DOHH2 (cell line): ENCODE results near the gene USP48.

Source experiments
- H3F3A ChIP-seq: fragments of 200-600 bp; sonication (generic), shearing (Covaris generic); 2 replicates; pipeline ENCODE4 v1.6.0; 2016; ENCODE audit warnings: antibody characterized with exemption, mild to moderate bottlenecking; ENCODE audit not compliant: control insufficient read depth, insufficient read depth
- H3K27ac ChIP-seq: fragments of 200-600 bp; sonication (generic); 2 replicates; pipeline ENCODE4 v1.5.1; 2014; ENCODE audit warnings: low read depth, mild to moderate bottlenecking, low read length, moderate library complexity
- H3K27me3 ChIP-seq: fragments of 200-600 bp; sonication (generic); 2 replicates; pipeline ENCODE4 v1.6.1; 2014; ENCODE audit warnings: mild to moderate bottlenecking, low read length, mixed read lengths; ENCODE audit not compliant: control insufficient read depth
- H3K36me3 ChIP-seq: fragments of 200-600 bp; sonication (generic); 2 replicates; pipeline ENCODE4 v1.6.1; 2014; ENCODE audit warnings: mild to moderate bottlenecking, low read length, moderate library complexity, mixed read lengths; ENCODE audit not compliant: control insufficient read depth
- H3K4me1 ChIP-seq: fragments of 200-600 bp; sonication (generic); 2 replicates; pipeline ENCODE4 v1.6.1; 2014; ENCODE audit warnings: mild to moderate bottlenecking, low read length, mixed read lengths; ENCODE audit not compliant: control insufficient read depth
- H3K4me2 ChIP-seq: fragments of 200-600 bp; sonication (generic); 2 replicates; pipeline ENCODE4 v1.6.0; 2014; ENCODE audit warnings: mild to moderate bottlenecking, low read length, moderate library complexity
- H3K4me3 ChIP-seq: fragments of 200-600 bp; sonication (generic); 2 replicates; pipeline ENCODE4 v1.5.1; 2014; ENCODE audit warnings: mild to moderate bottlenecking, low read length, mixed read lengths
- H3K79me2 ChIP-seq: fragments of 200-600 bp; sonication (generic); 2 replicates; pipeline ENCODE4 v1.6.1; 2014; ENCODE audit warnings: mild to moderate bottlenecking, low read length, mixed read lengths; ENCODE audit not compliant: control insufficient read depth
- H3K9me2 ChIP-seq: fragments of 200-600 bp; sonication (generic); replicated peaks from 2 replicates; pipeline ENCODE4 v1.6.1; 2014; ENCODE audit warnings: mild to moderate bottlenecking, low read length, mixed read lengths; ENCODE audit not compliant: control insufficient read depth
- H3K9me3 ChIP-seq: fragments of 200-600 bp; sonication (generic); 2 replicates; pipeline ENCODE4 v1.6.1; 2014; ENCODE audit warnings: antibody characterized with exemption, low read length, mixed read lengths; ENCODE audit not compliant: control insufficient read depth, insufficient read depth
- H4K20me1 ChIP-seq: fragments of 200-600 bp; sonication (generic); 2 replicates; pipeline ENCODE4 v1.6.0; 2014; ENCODE audit warnings: low read depth, mild to moderate bottlenecking, antibody characterized with exemption, low read length, moderate library complexity; ENCODE audit not compliant: control insufficient read depth, insufficient read depth
- CTCF ChIP-seq: fragments of 200-600 bp; sonication (generic); IDR thresholded peaks from one replicate; pipeline ENCODE4 v1.5.1; 2014; ENCODE audit warnings: antibody characterized with exemption, mild to moderate bottlenecking, low read depth, low read length; ENCODE audit not compliant: poor library complexity, severe bottlenecking
- EZH2phosphoT487 ChIP-seq: fragments of 200-600 bp; sonication (generic); IDR thresholded peaks from 2 replicates; pipeline ENCODE4 v1.6.1; 2017; ENCODE audit warnings: borderline replicate concordance, mild to moderate bottlenecking, antibody characterized with exemption, low read length, moderate library complexity, mixed read lengths

Gene USP48

GRCh38 chr1:21700094-21700493 is 82.9 kb downstream of the USP48 start:
- Histone ChIP-seq H3K27ac (no peak overlapping the region), H3K36me3 (peaks cover 50% of the 10 kb centered on the region), H3F3A (peaks cover 5% of the 10 kb centered on the region; the same call in 1 of the 2 replicates), H3K4me2 (no peak overlapping the region), H3K9me2 (no peaks in the 10 kb centered on the region), H3K4me1 (no peaks in the 10 kb centered on the region), H3K27me3 (no peaks in the 10 kb centered on the region), H3K79me2 (no peaks in the 10 kb centered on the region), H3K4me3 (no peak overlapping the region), H3K9me3 (no peaks in the 10 kb centered on the region), H4K20me1 (0 out of 2 replicates have a peak, but pooled peaks cover 4% of the 10 kb centered on the region)
- TF ChIP-seq CTCF (no peak), EZH2phosphoT487 (no peak)

GRCh38 chr1:21696931-21697330 is 86.0 kb downstream of the USP48 start:
- H3K36me3 ChIP-seq: peaks cover 49% of the 10 kb centered on the region
- TF ChIP-seq CTCF: no peak
- TF ChIP-seq EZH2phosphoT487: no peak
- H3K4me1 ChIP-seq: no peaks in the 10 kb centered on the region

GRCh38 chr1:21693732-21694131 is 89.2 kb downstream of the USP48 start:
- H3K79me2 ChIP-seq: no peaks in the 10 kb centered on the region
- no peaks in the 10 kb centered on the region for H4K20me1 ChIP-seq
- no peak overlapping the region for H3K4me2 ChIP-seq
- no peaks in the 10 kb centered on the region for H3K27me3 ChIP-seq
- H3F3A ChIP-seq: peaks cover 2% of the 10 kb centered on the region; the same call in 1 of the 2 replicates
- no peaks in the 10 kb centered on the region for H3K9me2 ChIP-seq
- H3K9me3 ChIP-seq: no peaks in the 10 kb centered on the region
- H3K27ac ChIP-seq: no peak overlapping the region
- peaks cover 53% of the 10 kb centered on the region for H3K36me3 ChIP-seq
- no peak for TF ChIP-seq CTCF
- no peak for TF ChIP-seq EZH2phosphoT487
- no peaks in the 10 kb centered on the region for H3K4me1 ChIP-seq
- no peak overlapping the region for H3K4me3 ChIP-seq

More at GRCh38 chr1:21696931-21697330, 86.0 kb downstream of the USP48 start:
- no peak overlapping the region for H3K4me3 ChIP-seq
- H3K9me3 ChIP-seq: no peaks in the 10 kb centered on the region
- H3K4me2 ChIP-seq: no peak overlapping the region
- H3K79me2 ChIP-seq: no peaks in the 10 kb centered on the region
- H3K27ac ChIP-seq: no peak overlapping the region
- no peaks in the 10 kb centered on the region for H4K20me1 ChIP-seq
- no peaks in the 10 kb centered on the region for H3K9me2 ChIP-seq
- peaks cover 2% of the 10 kb centered on the region; the same call in 1 of the 2 replicates for H3F3A ChIP-seq
- H3K27me3 ChIP-seq: no peaks in the 10 kb centered on the region

GRCh38 chr1:21691739-21692138 is 91.2 kb downstream of the USP48 start:
- H3K27me3 ChIP-seq: no peaks in the 10 kb centered on the region
- peaks cover 69% of the 10 kb centered on the region for H3K36me3 ChIP-seq
- no peaks in the 10 kb centered on the region for H3K79me2 ChIP-seq
- no peak for TF ChIP-seq CTCF
- no peak for TF ChIP-seq EZH2phosphoT487
- H3K9me3 ChIP-seq: no peaks in the 10 kb centered on the region
- H3K4me3 ChIP-seq: no peak overlapping the region
- no peaks in the 10 kb centered on the region for H3K4me1 ChIP-seq
- H3K27ac ChIP-seq: no peak overlapping the region
- H3K4me2 ChIP-seq: no peak overlapping the region
- H3K9me2 ChIP-seq: no peaks in the 10 kb centered on the region
- H4K20me1 ChIP-seq: no peaks in the 10 kb centered on the region
- peaks cover 2% of the 10 kb centered on the region; the same call in 1 of the 2 replicates for H3F3A ChIP-seq
